ENCODE measurements around the gene PHF20. TPM values are rescaled to one million over a fixed set of nuclear protein-coding genes. Genes with fewer than 3 reads are reported as not detected.
"Not testable (repeated sequence)": the region's sequence is repeated elsewhere in the genome, so short reads cannot be mapped to it uniquely, and the experiment has no call there.

Gene PHF20
- total RNA-seq, 2 experiments from 2014 or later, result 42.7 to 48.3 TPM

GRCh38 chr20:35885212-35885611, 113.4 kb downstream of the PHF20 start:
- POLR2A ChIA-PET, result interaction anchor here (1.0 to 1.7 kb wide), 2 partner anchors 142 to 184 kb away, joined by 3 to 23 read pairs; partner anchors contain the start of gene RBM39
- H3K27me3 Mint-ChIP-seq, result no peaks in the 10 kb centered on the region
- peaks cover 9% of the 10 kb centered on the region for H3K36me3 Mint-ChIP-seq (ENCODE audit: low read depth)
- H3K27ac Mint-ChIP-seq, result no peak overlapping the region
- no peak overlapping the region for H3K4me3 Mint-ChIP-seq
- DNase-seq, result no peak
- CTCF ChIA-PET, result interaction anchor here (0.7 to 3.2 kb wide), 6 partner anchors 63 to 421 kb away, joined by 3 to 17 read pairs (median 4); partner anchors contain the start of gene RBM39
- peaks cover 6% of the 10 kb centered on the region for H3K4me1 Mint-ChIP-seq
- H3K9me3 Mint-ChIP-seq, result no peaks in the 10 kb centered on the region

DNA sequence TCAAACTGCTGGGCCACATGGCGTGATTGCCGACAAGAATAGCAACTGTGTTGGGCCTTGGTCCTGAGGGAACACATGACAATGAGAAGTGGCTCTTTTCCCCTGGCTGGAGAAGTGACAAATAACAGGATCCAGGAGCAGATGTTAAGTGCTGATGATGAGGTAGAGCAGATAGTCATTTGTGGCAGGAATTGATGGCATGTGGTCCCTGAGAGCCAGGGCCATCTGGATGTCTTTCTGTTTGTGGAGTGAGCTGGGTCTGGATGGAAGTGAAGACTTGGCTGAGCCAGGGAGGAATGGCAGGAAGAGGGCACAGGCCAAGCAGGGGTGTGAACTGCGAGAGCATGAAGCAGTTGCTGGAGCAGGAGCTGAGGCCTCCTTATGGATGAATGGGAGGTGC, 114.7 kb downstream of the PHF20 start:
- H3K27ac Mint-ChIP-seq, result no peak overlapping the region
- CTCF ChIA-PET, result interaction anchor here (0.5 to 1.7 kb wide), 3 partner anchors 57 to 147 kb away, joined by 3 to 7 read pairs (median 5); partner anchors contain the start of gene SCAND1
- H3K4me1 Mint-ChIP-seq, result peaks cover 6% of the 10 kb centered on the region
- H3K4me3 Mint-ChIP-seq, result no peak overlapping the region
- H3K36me3 Mint-ChIP-seq (ENCODE audit: low read depth), result peaks cover 13% of the 10 kb centered on the region
- POLR2A ChIA-PET, result interaction anchor here (0.7 to 1.0 kb wide), 2 partner anchors 143 to 144 kb away, joined by 3 to 4 read pairs; partner anchors contain the start of gene RBM39
- no peaks in the 10 kb centered on the region for H3K9me3 Mint-ChIP-seq
- no peaks in the 10 kb centered on the region for H3K27me3 Mint-ChIP-seq
- DNase-seq, result no peak

DNA sequence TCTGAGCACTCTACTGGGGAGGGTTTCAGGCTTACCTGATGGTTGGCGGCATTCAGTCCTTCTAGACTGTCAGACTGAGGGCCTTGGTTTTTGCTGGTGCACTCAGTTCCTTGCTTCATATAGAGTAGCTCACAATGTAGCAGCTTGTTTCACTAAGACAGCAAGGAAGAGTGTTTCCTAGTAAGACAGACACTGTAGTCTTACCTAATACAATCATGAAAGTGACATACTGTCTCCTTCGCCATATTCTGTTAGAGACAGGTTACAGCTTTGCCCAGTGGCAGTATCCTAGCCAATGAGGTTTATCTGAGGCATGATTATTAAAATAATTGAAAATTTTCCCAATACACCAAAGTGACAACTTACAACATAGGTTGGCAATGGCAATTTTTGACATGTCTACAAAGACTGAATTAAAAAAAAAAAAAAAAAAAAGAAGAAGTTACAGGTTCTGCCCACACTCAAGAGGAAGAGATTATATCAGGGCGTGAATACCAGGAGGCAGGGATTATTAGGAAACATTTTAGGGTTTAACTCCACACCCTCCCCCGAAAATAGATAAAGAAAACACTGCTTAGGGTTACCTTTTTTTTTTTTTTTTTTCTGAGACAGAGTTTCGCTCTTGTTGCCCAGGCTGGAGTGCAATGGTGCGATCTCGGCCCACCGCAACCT, 115.7 kb downstream of the PHF20 start:
- ChIA-PET POLR2A (interaction anchor here (0.7 to 1.0 kb wide), 2 partner anchors 144 to 145 kb away, joined by 3 to 4 read pairs; partner anchors contain the start of gene RBM39), CTCF (interaction anchor here (0.5 to 1.7 kb wide), 5 partner anchors 58 to 1128 kb away, joined by 3 to 7 read pairs (median 5); partner anchors contain the start of gene SCAND1)
- no peak for DNase-seq
- H3K9me3 Mint-ChIP-seq, result no peaks in the 10 kb centered on the region
- peaks cover 7% of the 10 kb centered on the region for H3K4me1 Mint-ChIP-seq
- H3K27me3 Mint-ChIP-seq, result no peaks in the 10 kb centered on the region
- H3K27ac Mint-ChIP-seq, result no peak overlapping the region
- no peak overlapping the region for H3K4me3 Mint-ChIP-seq
- peaks cover 13% of the 10 kb centered on the region for H3K36me3 Mint-ChIP-seq (ENCODE audit: low read depth)

DNA sequence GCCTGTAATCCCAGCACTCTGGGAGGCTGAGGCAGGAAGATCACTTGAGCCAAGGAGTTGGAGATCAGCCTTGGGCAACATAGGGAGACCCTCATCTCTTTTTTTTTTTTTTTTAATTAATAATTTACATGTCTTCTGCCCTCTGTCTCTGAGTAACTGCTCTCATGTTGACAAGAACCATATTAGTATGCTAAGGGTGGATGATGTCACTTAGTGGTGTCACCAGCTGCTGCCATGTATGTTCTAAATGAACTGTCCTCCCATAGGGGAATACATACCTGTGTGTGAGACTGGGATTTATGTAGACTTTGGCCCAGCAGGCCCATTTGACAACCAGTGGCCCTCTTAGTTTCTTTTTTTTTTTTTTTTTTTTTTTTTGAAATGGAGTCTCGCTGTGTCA, 116.8 kb downstream of the PHF20 start:
- no peaks in the 10 kb centered on the region for H3K9me3 Mint-ChIP-seq
- POLR2A ChIA-PET, result no interaction called here
- no peak overlapping the region for H3K4me3 Mint-ChIP-seq
- H3K4me1 Mint-ChIP-seq, result peaks cover 18% of the 10 kb centered on the region
- no peaks in the 10 kb centered on the region for H3K27me3 Mint-ChIP-seq
- H3K27ac Mint-ChIP-seq, result no peak overlapping the region
- CTCF ChIA-PET, result no interaction called here
- DNase-seq, result no peak
- H3K36me3 Mint-ChIP-seq (ENCODE audit: low read depth), result peaks cover 16% of the 10 kb centered on the region

- no peak for DNase-seq
- ChIA-PET POLR2A (no interaction called here), CTCF (no interaction called here)
- Mint-ChIP-seq H3K36me3 (ENCODE audit: low read depth) (peaks cover 21% of the 10 kb centered on the region), H3K4me3 (no peak overlapping the region), H3K4me1 (peaks cover 25% of the 10 kb centered on the region), H3K27me3 (no peaks in the 10 kb centered on the region), H3K27ac (no peak overlapping the region), H3K9me3 (no peaks in the 10 kb centered on the region)
These were observed 119.6 kb downstream of the PHF20 start for GRCh38 chr20:35891375-35891774.

DNA sequence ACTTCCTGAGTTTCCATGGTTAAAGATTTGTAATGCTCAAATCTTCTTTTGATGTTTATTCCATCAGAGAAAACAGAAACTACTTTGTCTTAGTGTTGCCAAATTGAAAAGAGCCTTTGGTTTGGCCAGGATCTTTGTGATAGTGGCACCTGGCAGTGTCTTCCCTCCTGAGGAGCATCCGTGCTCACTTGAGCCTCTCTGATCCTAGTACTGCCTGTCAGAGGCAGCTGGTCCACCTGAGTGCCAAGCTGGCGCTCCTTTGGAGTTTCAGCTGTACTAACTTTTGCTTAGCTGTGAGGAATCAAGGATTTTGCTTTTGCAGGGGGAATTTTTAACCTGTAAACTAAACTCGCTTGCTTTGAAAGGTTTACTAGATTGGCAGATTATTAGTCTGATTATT, 121.1 kb downstream of the PHF20 start:
- POLR2A ChIA-PET, result interaction anchor here (0.9 kb wide), 1 partner anchor 61 kb away, joined by 3 read pairs; the partner anchor contains the start of gene SCAND1
- peaks cover 25% of the 10 kb centered on the region for H3K4me1 Mint-ChIP-seq
- H3K27me3 Mint-ChIP-seq, result no peaks in the 10 kb centered on the region
- H3K9me3 Mint-ChIP-seq, result no peaks in the 10 kb centered on the region
- H3K4me3 Mint-ChIP-seq, result no peak overlapping the region
- no peak for DNase-seq
- H3K36me3 Mint-ChIP-seq (ENCODE audit: low read depth), result peaks cover 20% of the 10 kb centered on the region
- CTCF ChIA-PET, result interaction anchor here (2.1 kb wide), 1 partner anchor 61 kb away, joined by 6 read pairs; the partner anchor contains the start of gene SCAND1
- no peak overlapping the region for H3K27ac Mint-ChIP-seq

DNA sequence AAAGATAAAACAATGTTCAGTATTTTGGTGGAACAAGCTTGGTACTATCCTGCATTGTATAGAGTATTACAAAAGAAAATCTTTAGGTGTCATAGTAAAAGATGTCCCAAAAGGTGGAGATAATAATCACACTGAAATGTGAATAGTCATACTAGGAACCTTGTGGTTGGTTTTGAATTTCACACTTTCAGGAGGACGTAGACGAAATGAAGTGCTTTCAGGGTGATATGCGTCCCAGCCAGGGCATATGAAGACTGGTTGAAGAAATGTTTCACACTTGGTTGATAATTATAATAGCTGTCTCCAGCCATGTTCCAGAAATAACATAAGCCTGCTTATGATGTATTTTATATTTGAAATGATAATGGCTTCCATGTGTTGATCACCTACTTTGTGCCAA, 122.1 kb downstream of the PHF20 start:
- H3K9me3 Mint-ChIP-seq, result no peaks in the 10 kb centered on the region
- DNase-seq, result peak; percentile 21
- H3K27me3 Mint-ChIP-seq, result no peaks in the 10 kb centered on the region
- H3K4me3 Mint-ChIP-seq, result no peak overlapping the region
- H3K36me3 Mint-ChIP-seq (ENCODE audit: low read depth), result peaks cover 20% of the 10 kb centered on the region
- POLR2A ChIA-PET, result interaction anchor here (0.8 to 1.1 kb wide), 5 partner anchors 11 to 383 kb away, joined by 3 to 4 read pairs (median 3); partner anchors contain the start of genes CPNE1, RBM12 and RBM39
- no peak overlapping the region for H3K27ac Mint-ChIP-seq
- CTCF ChIA-PET, result interaction anchor here (0.6 to 2.1 kb wide), 4 partner anchors 53 to 208 kb away, joined by 3 to 7 read pairs (median 4); partner anchors contain the start of genes RBM39 and SCAND1
- H3K4me1 Mint-ChIP-seq, result peaks cover 25% of the 10 kb centered on the region

DNA sequence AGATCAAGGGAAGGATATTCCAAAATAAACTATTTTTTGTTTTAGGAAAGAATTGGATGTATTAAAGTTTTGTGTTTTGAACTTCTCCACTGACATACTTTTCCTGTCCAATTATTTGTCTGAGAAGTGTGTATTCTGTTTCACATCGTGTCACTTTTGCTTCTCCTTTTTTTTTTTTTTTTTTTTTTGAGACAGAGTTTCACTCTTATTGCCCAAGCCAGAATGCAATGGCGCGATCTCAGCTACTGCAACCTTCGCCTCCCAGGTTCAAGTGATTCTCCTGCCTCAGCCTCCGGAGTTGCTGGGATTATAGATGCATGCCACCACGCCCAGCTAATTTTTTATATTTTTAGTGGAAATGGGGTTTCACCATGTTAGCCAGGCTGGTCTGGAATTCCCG, 123.7 kb downstream of the PHF20 start:
- H3K9me3 Mint-ChIP-seq, H3K27me3 Mint-ChIP-seq, H3K27ac Mint-ChIP-seq, DNase-seq, H3K4me3 Mint-ChIP-seq, POLR2A ChIA-PET, CTCF ChIA-PET: not testable (repeated sequence)
- Mint-ChIP-seq H3K36me3 (ENCODE audit: low read depth) (peaks cover 22% of the 10 kb centered on the region), H3K4me1 (peaks cover 25% of the 10 kb centered on the region)

GRCh38 chr20:35899064-35899463, 127.2 kb downstream of the PHF20 start:
- CTCF ChIA-PET, result no interaction called here
- peaks cover 8% of the 10 kb centered on the region for H3K4me1 Mint-ChIP-seq

GRCh38 chr20:35901230-35901629, 129.4 kb downstream of the PHF20 start:
- H3K4me3 Mint-ChIP-seq, H3K9me3 Mint-ChIP-seq, POLR2A ChIA-PET, H3K27ac Mint-ChIP-seq, DNase-seq, H3K4me1 Mint-ChIP-seq, CTCF ChIA-PET, H3K27me3 Mint-ChIP-seq: not testable (repeated sequence)
- peaks cover 32% of the 10 kb centered on the region for H3K36me3 Mint-ChIP-seq (ENCODE audit: low read depth)

More at GRCh38 chr20:35899064-35899463, 127.2 kb downstream of the PHF20 start:
- POLR2A ChIA-PET, result no interaction called here
- H3K4me3 Mint-ChIP-seq, result no peak overlapping the region
- peaks cover 30% of the 10 kb centered on the region for H3K36me3 Mint-ChIP-seq (ENCODE audit: low read depth)
- no peaks in the 10 kb centered on the region for H3K27me3 Mint-ChIP-seq
- no peak overlapping the region for H3K27ac Mint-ChIP-seq
- H3K9me3 Mint-ChIP-seq, result no peaks in the 10 kb centered on the region
- no peak for DNase-seq

DNA sequence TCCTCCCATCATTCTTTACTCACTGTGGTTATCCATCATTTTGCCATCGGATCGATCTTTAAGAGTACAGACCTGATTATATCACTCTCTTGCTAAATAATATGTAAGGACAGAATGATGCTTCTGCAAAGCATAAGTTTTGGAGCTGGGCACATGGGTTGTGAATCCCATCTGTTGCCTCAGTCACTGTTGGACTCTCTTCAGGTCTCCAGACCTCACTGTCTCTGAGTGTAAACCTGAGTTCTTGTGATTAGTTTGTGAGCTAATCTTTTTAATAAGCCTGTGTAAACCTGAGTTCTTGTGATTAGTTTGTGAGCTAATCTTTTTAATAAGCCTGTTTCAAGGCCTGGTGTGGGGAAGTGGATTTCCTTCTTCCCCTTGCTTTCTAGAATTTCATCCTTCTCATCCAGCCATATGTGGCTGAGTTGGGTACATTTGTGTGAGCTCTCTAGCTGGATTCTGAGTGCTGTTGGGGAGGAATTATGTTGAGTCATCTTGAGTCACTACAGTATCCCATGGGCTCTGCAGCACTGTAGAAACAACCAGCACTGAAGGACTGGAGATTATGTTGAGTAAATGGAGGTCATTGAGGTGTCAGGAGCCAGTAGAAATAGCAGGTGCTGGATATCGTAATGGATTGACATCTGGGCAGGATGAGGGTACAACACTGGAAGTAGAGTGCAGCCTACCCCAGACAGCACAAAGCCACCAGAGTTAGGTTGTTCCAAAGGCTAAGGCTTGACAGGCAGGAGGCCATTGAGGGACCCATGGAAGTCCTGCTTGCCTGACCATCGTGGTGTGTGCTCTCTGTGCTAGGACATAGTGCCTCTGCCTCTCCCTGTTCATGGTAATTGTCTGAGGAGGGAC, 130.1 kb downstream of the PHF20 start:
- Mint-ChIP-seq H3K9me3 (no peaks in the 10 kb centered on the region), H3K27me3 (no peaks in the 10 kb centered on the region), H3K4me3 (no peak overlapping the region), H3K27ac (no peak overlapping the region), H3K36me3 (ENCODE audit: low read depth) (peaks cover 35% of the 10 kb centered on the region), H3K4me1 (no peaks in the 10 kb centered on the region)
- CTCF ChIA-PET, result no interaction called here
- DNase-seq, result no peak
- POLR2A ChIA-PET, result no interaction called here

DNA sequence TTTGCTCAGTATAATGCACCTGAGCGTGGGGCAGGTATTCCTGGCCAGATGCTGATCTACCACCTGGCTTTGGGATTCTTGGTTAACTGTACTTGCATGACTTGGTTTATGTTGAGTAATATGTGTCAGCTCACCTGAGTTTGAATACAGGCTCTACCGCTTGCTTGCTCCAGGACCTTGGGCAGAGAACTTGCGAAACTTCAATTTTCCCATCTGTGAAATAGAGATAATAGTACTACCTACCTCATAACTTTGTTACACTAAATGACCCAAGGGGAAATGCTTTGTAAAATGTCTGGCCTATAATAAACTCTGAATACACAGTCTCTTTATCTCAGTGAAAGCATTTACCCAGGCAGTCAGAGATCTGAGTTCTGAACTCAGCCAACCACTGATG, 130.7 kb downstream of the PHF20 start:
- ChIA-PET CTCF (no interaction called here), POLR2A (no interaction called here)

DNA sequence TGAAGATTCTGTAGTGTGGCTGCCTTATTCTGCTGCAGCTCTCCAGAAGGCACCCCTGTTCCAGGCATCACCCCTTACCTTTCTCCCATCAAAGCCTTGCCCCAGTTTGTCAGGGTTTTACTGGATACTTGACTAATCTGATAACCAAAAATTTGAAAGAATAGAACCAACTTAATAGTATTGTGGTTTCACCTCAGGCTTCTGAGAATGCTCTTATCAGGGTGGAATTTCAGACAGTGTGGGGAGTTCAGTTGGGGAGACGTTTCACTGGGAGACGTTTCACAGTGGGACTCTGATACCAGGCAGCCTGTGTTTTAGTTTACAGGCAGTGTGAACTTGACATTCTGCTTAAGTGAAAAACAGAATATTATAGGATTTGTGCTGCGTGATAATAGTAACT, 132.0 kb downstream of the PHF20 start:
- POLR2A ChIA-PET, result no interaction called here
- Mint-ChIP-seq H3K4me3 (no peak overlapping the region), H3K9me3 (no peaks in the 10 kb centered on the region), H3K4me1 (peaks cover 7% of the 10 kb centered on the region), H3K27ac (no peak overlapping the region), H3K27me3 (no peaks in the 10 kb centered on the region), H3K36me3 (ENCODE audit: low read depth) (peaks cover 37% of the 10 kb centered on the region)
- no peak for DNase-seq
- CTCF ChIA-PET, result no interaction called here

More for the DNA sequence above, 130.7 kb downstream of the PHF20 start:
- no peak overlapping the region for H3K27ac Mint-ChIP-seq
- no peaks in the 10 kb centered on the region for H3K9me3 Mint-ChIP-seq
- H3K4me1 Mint-ChIP-seq, result no peaks in the 10 kb centered on the region
- H3K36me3 Mint-ChIP-seq (ENCODE audit: low read depth), result peaks cover 37% of the 10 kb centered on the region
- DNase-seq, result no peak
- H3K4me3 Mint-ChIP-seq, result no peak overlapping the region
- no peaks in the 10 kb centered on the region for H3K27me3 Mint-ChIP-seq

Data from activated CD4-positive, alpha-beta memory T cell treated with anti-CD3 and anti-CD28 coated beads, Interleukin-2, amount 10 ng/mL, durations not matched to agents 7 days and 5 days (primary cell).